IPS DF 6.9 (cell line): ENCODE results near the gene PACSIN2.

ENCODE experiments used
- DNase-seq: peaks from one replicate; pipeline ENCODE4 v3.0.0-alpha.2; 2013; ENCODE audit warnings: low read depth, low spot score
- H3K27ac ChIP-seq: one replicate; pipeline ENCODE4 v1.5.1; 2013; ENCODE audit warnings: low read length, control low read depth
- H3K27me3 ChIP-seq: 2 replicates; pipeline ENCODE4 v1.6.1; 2013; ENCODE audit warnings: mild to moderate bottlenecking, low read length; ENCODE audit not compliant: control insufficient read depth, insufficient read depth
- H3K36me3 ChIP-seq: 2 replicates; pipeline ENCODE4 v1.6.1; 2013; ENCODE audit warnings: low read length; ENCODE audit not compliant: control insufficient read depth, insufficient read depth
- H3K4me1 ChIP-seq: 2 replicates; pipeline ENCODE4 v1.6.1; 2013; ENCODE audit warnings: low read length; ENCODE audit not compliant: control insufficient read depth, insufficient read depth
- H3K4me3 ChIP-seq: 2 replicates; pipeline ENCODE4 v1.5.1; 2013; ENCODE audit warnings: mild to moderate bottlenecking, low read length
- H3K9me3 ChIP-seq: 2 replicates; pipeline ENCODE4 v1.6.1; 2013; ENCODE audit warnings: low read length, inconsistent platforms; ENCODE audit not compliant: control insufficient read depth, insufficient read depth
- WGBS: extraction: QIAGEN DNeasy Blood & Tissue Kit; methylation state at CpG from one replicate; pipeline ENCODE4 v1.1.7; 2013; ENCODE audit warnings: mixed read lengths, missing lambda C conversion rate; ENCODE audit not compliant: insufficient read length, insufficient coverage; 5-methylcytosine and 5-hydroxymethylcytosine counted together

The PACSIN2 gene

DNA sequence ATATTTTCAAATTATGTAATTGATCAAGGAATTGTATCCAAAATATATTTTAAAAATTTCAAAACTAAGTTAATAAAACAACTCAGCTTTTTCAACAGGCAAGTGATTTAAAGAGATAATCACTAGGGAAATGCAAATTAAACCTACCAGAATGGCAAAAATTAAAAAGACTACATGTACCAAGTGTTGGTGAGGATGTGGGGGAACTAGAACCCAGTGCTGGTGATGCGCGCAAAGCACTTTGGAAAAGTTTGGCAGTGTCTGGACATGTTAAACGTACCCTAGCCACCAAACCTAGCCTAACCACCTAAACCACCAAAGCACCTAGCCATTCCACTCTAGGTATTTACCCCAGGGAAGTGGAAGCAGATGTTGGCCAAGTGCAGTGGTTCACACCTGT lies 22.9 kb downstream of the PACSIN2 start:
- no peak overlapping the region for H3K27ac ChIP-seq
- no peaks in the 10 kb centered on the region for H3K9me3 ChIP-seq
- no peaks in the 10 kb centered on the region for H3K36me3 ChIP-seq
- no peak overlapping the region for H3K4me3 ChIP-seq
- no peak for DNase-seq
- no CpG with 5 or more reads among the region's 3 CpGs for WGBS
- peaks cover 5% of the 10 kb centered on the region for H3K4me1 ChIP-seq
- H3K27me3 ChIP-seq: no peaks in the 10 kb centered on the region

DNA sequence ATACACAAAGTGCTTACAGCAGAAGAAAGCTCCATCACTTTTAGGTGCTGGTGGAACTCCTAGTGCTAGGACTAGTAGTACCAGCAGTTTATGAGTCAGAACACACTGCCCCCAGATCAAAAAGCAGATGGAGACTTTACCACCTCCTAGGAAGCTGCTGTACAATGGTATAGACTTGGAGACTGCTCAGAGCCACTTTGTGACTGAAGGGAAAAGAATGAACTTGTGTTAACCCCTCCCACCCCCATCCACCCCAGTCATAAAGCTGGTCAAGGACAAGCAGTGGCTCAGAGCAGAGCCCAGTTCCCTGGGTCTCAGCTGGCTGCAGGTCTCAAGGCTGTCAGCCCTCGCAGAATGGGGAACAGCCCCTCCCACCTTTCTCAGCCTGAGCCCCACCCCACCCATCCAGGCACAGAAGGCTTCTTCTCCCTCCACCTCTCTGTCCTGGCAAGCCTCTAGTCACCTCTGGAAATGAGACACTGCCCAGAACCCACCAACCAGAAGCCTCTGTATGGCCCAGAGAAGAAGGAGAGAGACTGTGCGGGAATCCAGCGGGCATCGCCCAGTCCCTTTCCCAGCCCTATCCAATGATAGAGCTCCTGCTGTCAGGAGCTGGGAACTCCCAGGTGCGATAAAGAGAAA lies 23.8 kb downstream of the PACSIN2 start:
- H3K27ac ChIP-seq: no peak overlapping the region
- H3K4me3 ChIP-seq: no peak overlapping the region
- no peaks in the 10 kb centered on the region for H3K27me3 ChIP-seq
- H3K9me3 ChIP-seq: no peaks in the 10 kb centered on the region
- H3K36me3 ChIP-seq: no peaks in the 10 kb centered on the region
- no peak for DNase-seq
- no CpG with 5 or more reads among the region's 5 CpGs for WGBS
- H3K4me1 ChIP-seq: peaks cover 5% of the 10 kb centered on the region

DNA sequence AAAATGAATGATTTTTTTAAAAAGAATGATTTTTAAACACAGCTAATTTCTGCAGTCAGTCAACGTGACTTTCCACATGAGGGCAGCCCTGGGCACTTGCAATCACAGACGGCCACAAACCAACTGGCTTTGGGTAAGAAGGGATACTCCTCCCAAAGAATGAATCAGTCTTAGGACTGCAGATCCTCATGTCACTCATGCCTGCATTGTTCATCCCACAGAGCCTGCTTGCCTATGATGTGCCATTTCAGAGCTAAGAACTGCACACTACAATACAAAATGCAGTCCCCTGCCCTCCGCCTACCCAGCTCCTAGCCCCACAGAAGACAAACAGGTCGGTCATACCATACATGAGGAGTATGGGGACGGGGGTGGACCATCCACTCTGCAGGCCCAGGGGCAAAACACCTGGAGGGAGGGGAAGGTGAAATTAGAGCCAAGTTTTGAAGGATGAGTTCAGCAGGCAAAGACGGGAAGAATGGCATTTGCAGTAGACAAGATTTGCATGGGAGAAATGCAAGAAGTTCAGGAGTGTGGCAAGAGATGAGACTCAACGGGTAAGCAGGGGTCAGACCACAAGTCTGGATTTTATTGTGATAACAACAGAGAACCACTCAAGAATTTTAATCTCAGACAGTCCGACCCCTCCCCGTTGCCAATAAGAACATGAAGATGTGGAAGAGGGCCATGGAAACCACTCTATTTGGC lies 24.7 kb downstream of the PACSIN2 start:
- DNase-seq: no peak
- no CpG with 5 or more reads among the region's 9 CpGs for WGBS

DNA sequence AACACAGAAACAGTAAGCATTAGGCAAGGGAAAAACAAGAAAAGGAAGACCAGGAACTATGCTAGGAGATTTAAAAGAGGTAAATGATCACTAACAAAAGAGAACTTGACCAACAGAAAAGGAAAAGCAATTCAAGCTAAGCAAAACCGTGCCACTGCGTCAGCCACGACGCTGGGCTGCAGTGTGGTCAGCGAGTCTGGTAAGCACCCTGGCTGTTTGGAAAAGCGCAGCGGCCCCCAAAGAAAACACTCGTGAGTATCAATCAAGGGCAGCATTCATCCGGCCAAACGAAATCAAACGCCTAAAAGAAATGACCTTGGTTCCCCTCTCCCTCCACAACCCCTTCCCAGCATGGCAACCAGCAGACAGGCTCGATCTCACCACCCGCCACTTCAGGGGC lies 28.8 kb downstream of the PACSIN2 start:
- no peak overlapping the region for H3K27ac ChIP-seq
- no CpG with 5 or more reads among the region's 13 CpGs for WGBS
- no peak for DNase-seq

More for the DNA sequence above, 24.7 kb downstream of the PACSIN2 start:
- Histone ChIP-seq H3K4me1 (peaks cover 9% of the 10 kb centered on the region), H3K4me3 (no peak overlapping the region), H3K27me3 (no peaks in the 10 kb centered on the region), H3K27ac (no peak overlapping the region), H3K36me3 (no peaks in the 10 kb centered on the region), H3K9me3 (no peaks in the 10 kb centered on the region)

DNA sequence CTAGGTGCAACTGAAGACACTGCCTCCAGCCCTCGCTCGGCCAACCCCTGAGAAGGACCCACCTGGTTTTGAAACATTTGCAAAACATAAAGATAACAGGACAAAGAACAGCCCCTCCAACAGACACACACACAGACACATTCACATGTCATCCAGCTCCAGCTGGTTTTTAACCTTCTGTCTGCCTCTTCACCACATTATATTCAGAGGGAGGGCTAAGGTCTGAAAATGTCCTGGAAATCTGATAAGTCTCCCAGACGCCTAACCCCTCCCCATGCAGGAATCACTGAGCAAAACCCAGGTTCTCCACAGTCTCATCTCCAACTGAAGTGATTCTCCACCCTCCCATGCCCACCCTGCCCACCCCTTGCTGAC lies 29.4 kb downstream of the PACSIN2 start:
- H3K9me3 ChIP-seq: no peaks in the 10 kb centered on the region
- H3K27ac ChIP-seq: no peak overlapping the region

More for the DNA sequence above, 28.8 kb downstream of the PACSIN2 start:
- H3K36me3 ChIP-seq: no peaks in the 10 kb centered on the region
- no peak overlapping the region for H3K4me3 ChIP-seq
- H3K27me3 ChIP-seq: no peaks in the 10 kb centered on the region
- H3K9me3 ChIP-seq: no peaks in the 10 kb centered on the region
- peaks cover 9% of the 10 kb centered on the region for H3K4me1 ChIP-seq

DNA sequence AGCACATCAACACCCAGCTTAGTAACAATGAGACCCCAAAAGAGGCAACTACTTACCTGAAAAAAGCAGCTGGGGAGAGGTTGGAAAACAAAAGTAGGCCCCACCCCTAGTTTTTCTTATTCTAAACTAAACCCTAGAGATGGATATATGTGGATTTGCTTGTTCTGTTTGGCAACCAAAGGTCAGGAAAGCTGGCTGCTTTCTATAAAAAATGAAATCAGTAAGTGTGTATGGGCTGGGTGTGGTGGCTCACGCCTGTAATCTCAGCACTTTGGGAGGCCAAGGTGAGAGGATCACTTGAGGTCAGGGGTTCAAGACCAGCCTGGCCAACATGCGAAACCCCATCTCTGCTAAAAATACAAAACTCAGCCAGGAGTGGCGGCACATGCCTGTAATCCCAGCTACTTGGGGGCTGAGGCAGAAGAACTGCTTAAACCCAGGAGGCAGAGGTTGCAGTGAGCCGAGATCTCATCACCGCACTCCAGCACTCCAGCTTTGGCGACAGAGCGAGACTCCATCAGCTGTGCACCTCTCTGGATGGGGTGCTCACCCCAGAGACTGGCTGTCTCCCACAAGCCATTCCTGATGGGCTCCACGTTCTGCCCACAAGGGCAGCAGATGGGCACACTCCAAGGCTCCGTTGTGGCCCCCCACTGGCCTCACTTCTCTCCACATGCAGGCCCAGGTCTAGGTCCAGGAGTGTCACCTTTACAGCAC lies 30.0 kb downstream of the PACSIN2 start:
- Histone ChIP-seq H3K27me3 (no peaks in the 10 kb centered on the region), H3K27ac (no peak overlapping the region), H3K36me3 (no peaks in the 10 kb centered on the region), H3K9me3 (no peaks in the 10 kb centered on the region), H3K4me1 (peaks cover 4% of the 10 kb centered on the region), H3K4me3 (no peak overlapping the region)
- WGBS: no CpG with 5 or more reads among the region's 9 CpGs
- no peak for DNase-seq

More for the DNA sequence above, 29.4 kb downstream of the PACSIN2 start:
- Histone ChIP-seq H3K4me1 (peaks cover 7% of the 10 kb centered on the region), H3K36me3 (no peaks in the 10 kb centered on the region), H3K4me3 (no peak overlapping the region), H3K27me3 (no peaks in the 10 kb centered on the region)
- no CpG with 5 or more reads among the region's 3 CpGs for WGBS
- DNase-seq: no peak

DNA sequence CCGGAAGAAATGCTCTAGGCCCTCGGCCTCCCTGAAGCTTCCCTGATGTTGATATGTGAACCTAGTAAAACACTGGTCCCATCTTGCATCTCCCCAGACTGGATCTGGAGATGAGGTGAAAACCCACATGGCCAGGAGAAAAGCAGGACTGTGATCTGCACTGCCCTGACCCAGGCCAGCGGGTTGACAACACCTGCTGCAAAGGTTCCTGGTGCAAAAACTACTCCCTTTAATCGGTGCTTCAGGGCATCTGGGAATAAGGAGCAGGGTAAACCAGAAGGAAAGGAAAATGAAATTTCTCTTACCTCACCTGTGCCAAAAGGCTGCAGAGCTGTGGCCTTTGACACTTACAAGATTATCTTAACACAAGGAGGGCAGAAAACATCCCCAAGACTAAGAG lies 30.6 kb downstream of the PACSIN2 start:
- no peaks in the 10 kb centered on the region for H3K9me3 ChIP-seq
- DNase-seq: no peak
- no peaks in the 10 kb centered on the region for H3K27me3 ChIP-seq
- H3K4me1 ChIP-seq: peaks cover 4% of the 10 kb centered on the region
- no peaks in the 10 kb centered on the region for H3K36me3 ChIP-seq
- H3K27ac ChIP-seq: no peak overlapping the region
- H3K4me3 ChIP-seq: no peak overlapping the region
- no CpG with 5 or more reads among the region's 4 CpGs for WGBS

DNA sequence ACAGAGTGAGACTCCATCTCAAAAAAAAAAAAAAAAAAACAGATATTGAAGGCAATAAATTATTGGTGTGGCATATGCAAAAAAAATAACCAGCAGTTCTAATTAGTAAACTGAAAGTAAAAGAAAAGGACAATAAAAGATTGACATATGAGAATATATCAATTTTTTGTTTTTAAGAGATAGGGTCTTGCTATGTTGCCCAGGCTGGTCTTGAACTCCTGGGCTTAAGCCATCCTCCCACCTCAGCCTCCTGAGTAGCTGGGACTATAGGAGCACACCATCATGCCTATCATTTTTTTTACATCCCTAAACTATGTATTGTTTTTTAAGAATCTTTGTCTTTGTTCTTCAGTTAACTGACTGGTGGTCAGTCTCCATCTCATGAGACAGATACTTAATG lies 31.5 kb downstream of the PACSIN2 start:
- no peak overlapping the region for H3K4me3 ChIP-seq
- H3K36me3 ChIP-seq: no peaks in the 10 kb centered on the region
- no peak for DNase-seq
- H3K4me1 ChIP-seq: peaks cover 4% of the 10 kb centered on the region
- H3K27me3 ChIP-seq: no peaks in the 10 kb centered on the region
- H3K9me3 ChIP-seq: no peaks in the 10 kb centered on the region
- H3K27ac ChIP-seq: no peak overlapping the region

DNA sequence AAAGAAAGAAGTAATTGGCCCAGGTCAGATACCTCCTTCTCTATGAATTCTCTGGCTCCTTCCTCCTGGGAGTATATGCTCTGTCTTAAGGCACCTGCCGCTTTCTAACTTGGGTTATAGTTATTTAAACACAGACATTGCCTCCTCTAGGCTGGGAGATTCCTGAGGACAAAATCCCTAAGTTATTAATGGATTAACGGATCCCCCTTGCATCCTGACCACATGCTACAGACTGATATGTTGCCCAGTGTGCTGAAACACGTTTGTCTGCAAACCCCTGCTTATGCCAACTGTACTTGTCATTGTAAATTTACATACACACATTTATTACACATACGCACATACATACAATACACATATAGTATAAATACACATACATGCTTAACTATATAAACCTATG lies 35.3 kb downstream of the PACSIN2 start:
- Histone ChIP-seq H3K4me1 (peaks cover 2% of the 10 kb centered on the region; the same call in 1 of the 2 replicates), H3K27ac (no peak overlapping the region), H3K4me3 (no peak overlapping the region), H3K27me3 (no peaks in the 10 kb centered on the region), H3K36me3 (no peaks in the 10 kb centered on the region), H3K9me3 (no peaks in the 10 kb centered on the region)
- WGBS: 100% methylated on average over 1 of the region's 4 CpGs
- no peak for DNase-seq

DNA sequence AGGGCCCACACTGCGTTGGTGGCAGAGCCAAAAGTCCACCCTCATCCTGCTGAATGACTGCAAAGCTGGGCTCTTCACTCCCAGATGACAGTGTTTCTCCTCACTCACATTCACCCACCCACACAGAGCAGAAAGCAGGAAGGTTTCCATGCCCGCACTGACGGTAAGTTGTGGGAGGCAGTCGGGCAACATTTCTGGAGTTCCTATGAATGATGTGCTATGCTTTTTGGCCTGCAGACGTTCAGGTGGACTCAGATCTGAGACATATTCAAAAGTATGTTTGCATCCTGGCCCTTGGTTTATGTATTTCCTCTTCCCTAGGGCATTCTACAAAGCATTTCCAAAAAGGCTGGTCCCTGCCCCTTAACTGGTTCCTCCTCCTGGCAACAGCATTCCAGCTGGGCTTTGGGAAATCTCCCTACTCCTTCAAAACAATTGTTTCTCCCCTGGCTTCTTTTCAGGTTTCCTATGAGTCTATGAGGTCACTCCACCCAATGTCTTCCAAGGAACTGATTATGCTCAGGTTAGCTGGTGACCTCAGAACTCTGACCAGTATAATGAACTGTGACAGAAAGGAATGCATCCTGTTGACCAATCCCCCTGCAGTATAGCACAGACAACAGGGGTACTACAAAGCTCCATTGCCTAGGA lies 36.4 kb downstream of the PACSIN2 start:
- no peaks in the 10 kb centered on the region for H3K36me3 ChIP-seq
- H3K4me1 ChIP-seq: peaks cover 2% of the 10 kb centered on the region; the same call in 1 of the 2 replicates
- no CpG with 5 or more reads among the region's 5 CpGs for WGBS
- H3K27me3 ChIP-seq: no peaks in the 10 kb centered on the region
- no peak overlapping the region for H3K4me3 ChIP-seq
- no peak for DNase-seq
- no peak overlapping the region for H3K27ac ChIP-seq
- no peaks in the 10 kb centered on the region for H3K9me3 ChIP-seq
